HG03460 (cell line): ENCODE results near the gene MKNK1.
"Not testable (repeated sequence)": the region's sequence is repeated elsewhere in the genome, so short reads cannot be mapped to it uniquely, and the experiment has no call there.

ENCODE experiments used
- ATAC-seq: cut with Tn5 transposase; IDR thresholded peaks from one replicate; pipeline ENCODE4 v1.9.1; 2021; ENCODE audit not compliant: unreplicated experiment

MKNK1 gene

GRCh38 chr1:46603858-46604549 is at the start of gene MKNK1:
TSS of gene MKNK1 (minus strand) at chr1:46604268. CDS start at chr1:46583327, 20,941 bp downstream.
- peak; percentile 96 for ATAC-seq

- ATAC-seq: no peak
Measured at GRCh38 chr1:46653405-46653958, 49.4 kb upstream of the MKNK1 start.

DNA sequence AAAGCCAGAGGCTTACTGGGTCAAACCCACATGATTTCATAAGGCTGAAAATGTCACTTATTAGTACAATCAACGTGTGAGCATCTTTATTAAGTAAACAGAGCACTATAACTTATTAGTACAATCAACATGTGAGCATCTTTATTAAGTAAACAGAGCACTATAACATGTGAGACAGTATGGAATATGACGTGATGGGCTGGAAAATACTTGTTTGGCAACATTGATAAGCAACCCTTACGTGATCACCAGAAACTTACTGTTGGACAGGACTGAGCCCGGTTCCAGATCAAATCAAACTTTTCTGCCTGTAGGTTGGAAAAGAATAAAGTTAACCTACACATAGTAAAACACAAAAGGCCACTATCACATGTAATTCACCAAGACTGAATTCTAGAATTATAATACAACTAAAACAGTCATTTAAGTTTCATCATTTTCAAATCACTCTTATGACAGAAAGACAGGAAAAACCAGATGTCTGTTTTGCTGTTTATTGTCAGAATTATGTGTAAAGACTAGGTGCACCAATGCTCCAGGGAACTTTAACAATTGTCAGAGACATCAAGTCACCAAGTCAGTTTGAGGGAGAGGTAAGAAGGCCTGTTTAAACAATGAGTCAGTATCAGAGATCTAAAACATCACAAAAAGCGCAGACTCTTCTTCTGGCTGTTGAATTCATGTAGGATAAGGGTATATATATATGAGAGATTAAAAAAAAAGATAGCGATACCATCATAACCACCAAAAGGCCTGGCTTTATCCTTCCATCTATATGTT is 48.4 kb upstream of the MKNK1 start:
- no peak for ATAC-seq

DNA sequence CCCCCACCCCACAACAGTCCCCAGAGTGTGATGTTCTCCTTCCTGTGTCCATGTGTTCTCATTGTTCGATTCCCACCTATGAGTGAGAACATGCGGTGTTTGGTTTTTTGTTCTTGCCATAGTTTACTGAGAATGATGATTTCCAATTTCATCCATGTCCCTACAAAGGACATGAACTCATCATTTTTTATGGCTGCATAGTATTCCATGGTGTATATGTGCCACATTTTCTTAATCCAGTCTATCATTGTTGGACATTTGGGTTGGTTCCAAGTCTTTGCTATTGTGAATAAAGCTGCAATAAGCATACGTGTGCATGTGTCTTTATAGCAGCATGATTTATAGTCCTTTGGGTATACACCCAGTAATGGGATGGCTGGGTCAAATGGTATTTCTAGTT is 47.1 kb upstream of the MKNK1 start:
- ATAC-seq: not testable (repeated sequence)

- no peak for ATAC-seq
Measured at GRCh38 chr1:46650491-46650890, 46.4 kb upstream of the MKNK1 start.

DNA sequence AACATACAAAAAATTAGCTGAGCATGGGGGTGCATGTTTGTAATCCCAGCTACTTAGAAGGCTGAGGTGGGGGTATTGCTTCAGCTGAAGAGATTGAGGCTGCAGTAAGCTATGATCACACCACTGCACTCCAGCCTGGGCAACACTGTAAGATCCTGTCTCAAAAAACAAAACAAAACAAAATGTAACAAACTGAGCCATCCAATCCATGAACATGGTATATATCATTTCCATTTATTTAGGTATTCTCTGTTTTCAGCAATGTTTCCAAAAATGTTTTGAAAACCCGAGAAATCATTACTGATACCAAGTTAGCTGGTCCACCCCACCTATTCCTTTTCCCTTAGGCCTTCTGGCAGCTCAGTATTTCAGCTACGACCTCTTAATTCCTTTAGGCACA is 45.7 kb upstream of the MKNK1 start:
- no peak for ATAC-seq

- ATAC-seq: no peak
Measured at GRCh38 chr1:46647611-46648010, 43.5 kb upstream of the MKNK1 start.

GRCh38 chr1:46646844-46647243 is 42.8 kb upstream of the MKNK1 start:
- no peak for ATAC-seq

DNA sequence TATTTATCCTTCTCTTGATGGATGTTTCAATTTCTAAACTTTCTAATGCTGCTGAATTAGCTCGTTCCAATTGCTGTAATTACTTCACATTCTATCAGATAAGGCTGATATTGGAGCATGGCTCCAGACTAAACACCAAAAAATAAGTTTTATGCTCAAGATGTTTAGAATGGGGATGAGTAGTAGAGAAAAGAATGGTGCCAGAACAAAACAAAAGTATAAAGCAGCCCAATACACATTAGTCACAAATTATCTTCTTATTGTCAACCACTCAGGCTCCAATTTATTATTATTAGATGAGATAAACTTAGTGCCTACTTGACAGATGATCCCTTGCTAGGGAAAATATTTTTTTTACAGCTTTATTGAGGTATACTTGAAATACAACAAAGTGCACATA is 42.3 kb upstream of the MKNK1 start:
- ATAC-seq: no peak

DNA sequence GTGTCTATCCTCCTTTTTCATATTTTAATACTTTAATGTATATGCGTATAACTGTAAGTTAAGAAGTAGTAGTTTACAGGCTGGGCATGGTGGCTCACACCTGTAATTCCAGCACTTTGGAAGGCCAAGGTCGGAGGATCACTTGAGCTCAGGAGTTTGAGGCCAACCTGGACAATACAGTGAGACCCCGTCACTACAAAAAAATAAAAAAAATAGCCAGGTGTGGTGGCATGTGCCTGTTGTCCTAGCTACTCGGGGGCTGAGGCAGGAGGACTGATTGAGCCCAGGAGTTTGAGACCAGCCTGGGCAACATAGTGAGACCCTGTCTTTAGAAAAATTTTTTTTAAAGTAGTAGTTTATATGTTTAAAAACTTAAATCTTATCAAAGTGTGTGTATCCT is 41.7 kb upstream of the MKNK1 start:
- no peak for ATAC-seq

- ATAC-seq: no peak
Measured at GRCh38 chr1:46643368-46643775, 39.3 kb upstream of the MKNK1 start.

DNA sequence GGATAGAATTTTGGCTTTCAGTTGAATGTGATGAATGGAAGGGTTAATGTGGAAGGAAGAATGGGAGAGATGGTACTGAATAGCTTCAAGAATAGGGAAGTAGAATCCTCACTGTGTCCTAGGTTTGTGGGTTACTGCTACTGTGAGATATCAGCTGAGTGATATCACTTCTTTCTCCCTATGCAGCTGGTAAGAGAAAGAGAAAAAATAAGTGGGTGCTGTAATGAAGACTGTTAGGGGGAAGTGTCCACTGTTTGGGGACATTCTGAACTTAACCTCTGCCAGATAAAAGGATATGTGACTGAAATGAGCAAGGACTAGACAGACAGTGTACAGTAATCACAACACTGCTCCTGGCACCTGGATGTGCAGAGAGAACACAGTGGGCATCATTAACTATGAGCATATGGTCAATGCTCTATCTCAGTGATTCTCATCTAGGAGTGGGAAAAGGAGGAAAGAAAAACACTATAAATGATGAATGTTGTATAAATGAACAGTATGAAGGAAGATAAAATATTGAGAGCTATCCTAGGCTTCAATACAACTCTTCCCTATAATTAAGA is 38.1 kb upstream of the MKNK1 start:
- ATAC-seq: no peak

DNA sequence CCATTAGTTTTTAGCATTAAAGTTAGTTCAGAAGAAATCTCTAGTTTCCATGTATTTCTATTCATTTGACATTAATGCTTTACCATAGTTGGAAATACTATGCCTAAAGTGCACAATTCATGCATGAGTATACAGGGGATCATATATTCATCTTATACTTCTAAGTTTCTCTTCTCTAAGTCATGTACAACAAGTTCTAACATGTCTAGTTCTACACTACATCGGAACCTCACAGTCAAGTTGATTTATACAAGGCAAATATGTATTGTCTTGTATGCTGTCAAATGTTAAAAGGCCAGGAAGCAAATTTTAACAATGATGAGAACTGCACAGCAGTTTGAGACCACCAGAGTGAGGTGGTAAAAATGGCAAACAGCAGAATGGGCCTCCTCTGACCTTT is 35.5 kb upstream of the MKNK1 start:
- ATAC-seq: no peak

DNA sequence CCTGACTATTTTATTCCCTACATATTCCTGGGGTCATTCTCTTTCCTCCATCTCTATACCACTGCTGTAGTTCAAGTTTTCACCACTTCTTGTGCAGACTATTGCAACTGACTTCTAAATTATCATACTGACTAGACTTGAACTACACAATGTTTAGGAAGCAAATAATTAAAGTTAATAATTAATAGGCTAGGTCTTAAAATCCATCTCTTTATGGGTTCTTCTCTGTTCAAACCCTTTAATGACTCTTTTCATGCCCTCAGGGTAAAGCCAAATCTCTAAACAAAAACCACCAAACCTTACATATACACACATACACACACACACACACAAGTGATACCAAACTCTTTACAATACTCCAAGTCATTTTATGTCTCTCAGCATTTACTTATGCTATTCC is 34.9 kb upstream of the MKNK1 start:
- ATAC-seq: no peak

- no peak for ATAC-seq
Measured at GRCh38 chr1:46637444-46638083, 33.5 kb upstream of the MKNK1 start.

- no peak for ATAC-seq
Measured at GRCh38 chr1:46635205-46635604, 31.1 kb upstream of the MKNK1 start.

- ATAC-seq: no peak
Measured at GRCh38 chr1:46630719-46631118, 26.7 kb upstream of the MKNK1 start.

- ATAC-seq: no peak
Measured at GRCh38 chr1:46623743-46624644, 19.9 kb upstream of the MKNK1 start.

DNA sequence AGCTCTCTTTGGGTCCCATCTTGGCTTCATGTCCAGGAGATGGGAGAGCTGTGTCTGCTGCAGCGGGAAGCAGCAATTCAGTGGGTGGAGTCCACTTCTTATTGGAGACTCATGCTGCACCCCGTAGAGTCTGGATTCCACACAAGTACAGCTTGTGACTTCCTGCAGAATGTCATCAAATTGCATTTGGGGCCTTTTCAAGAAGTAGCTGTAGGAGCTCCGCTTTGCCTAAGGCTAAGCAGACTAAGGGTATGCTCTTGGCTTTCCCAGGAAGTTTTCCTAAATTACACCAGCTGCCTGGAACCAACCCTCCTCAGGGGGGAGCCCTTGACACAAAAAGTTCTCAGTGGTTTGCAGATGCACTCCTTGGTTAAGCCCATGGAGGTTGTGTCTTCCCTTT is 18.3 kb upstream of the MKNK1 start:
- ATAC-seq: no peak

GRCh38 chr1:46621930-46622329 is 17.9 kb upstream of the MKNK1 start:
- no peak for ATAC-seq
